ENCODE data around the gene NUDT22.
A peak's percentile ranks its signal among the peaks of the same experiment; 100 is the strongest.
"Not testable (repeated sequence)": the region's sequence is repeated elsewhere in the genome, so short reads cannot be mapped to it uniquely, and the experiment has no call there.

NUDT22 gene

GRCh38 chr11:64241491-64242374 lies 15.7 kb downstream of the NUDT22 start:
- peak in 1 of 2 donors; percentile 100 for DNase-seq (ENCODE audit: low read depth in 2 of 2, low spot score in 1 of 2)

- no peak for DNase-seq (ENCODE audit: low read depth in 2 of 2, low spot score in 1 of 2)
Observed at GRCh38 chr11:64243236-64243854, 17.3 kb downstream of the NUDT22 start.

GRCh38 chr11:64244107-64244506 lies 18.0 kb downstream of the NUDT22 start:
- no peak for DNase-seq (ENCODE audit: low read depth in 2 of 2, low spot score in 1 of 2)

- DNase-seq (ENCODE audit: low read depth in 2 of 2, low spot score in 1 of 2): no peak
Observed at GRCh38 chr11:64244966-64245365, 18.9 kb downstream of the NUDT22 start.

GRCh38 chr11:64245401-64245796 lies 19.3 kb downstream of the NUDT22 start:
- no peak for DNase-seq (ENCODE audit: low read depth in 2 of 2, low spot score in 1 of 2)

GRCh38 chr11:64245797-64246620 lies 19.9 kb downstream of the NUDT22 start:
- DNase-seq (ENCODE audit: low read depth in 2 of 2, low spot score in 1 of 2): peak in 1 of 2 donors; percentile 82

GRCh38 chr11:64246621-64246870 lies 20.5 kb downstream of the NUDT22 start:
- DNase-seq (ENCODE audit: low read depth in 2 of 2, low spot score in 1 of 2): not testable (repeated sequence)

- peak in 1 of 2 donors; percentile 71 for DNase-seq (ENCODE audit: low read depth in 2 of 2, low spot score in 1 of 2)
Observed at GRCh38 chr11:64246871-64247728, 21.0 kb downstream of the NUDT22 start, which contains the start of gene PPP1R14B. Gene PPP1R14B, minus strand, starts transcription at chr11:64246943. Its CDS starts 270 bp downstream, at chr11:64246673.

GRCh38 chr11:64247729-64248531 lies 21.9 kb downstream of the NUDT22 start:
- no peak for DNase-seq (ENCODE audit: low read depth in 2 of 2, low spot score in 1 of 2)

GRCh38 chr11:64248578-64248977 lies 22.5 kb downstream of the NUDT22 start:
- no peak for DNase-seq (ENCODE audit: low read depth in 2 of 2, low spot score in 1 of 2)

GRCh38 chr11:64249038-64249437 lies 23.0 kb downstream of the NUDT22 start:
- no peak for DNase-seq (ENCODE audit: low read depth in 2 of 2, low spot score in 1 of 2)

- no peak for DNase-seq (ENCODE audit: low read depth in 2 of 2, low spot score in 1 of 2)
Observed at GRCh38 chr11:64249563-64250414, 23.7 kb downstream of the NUDT22 start.

GRCh38 chr11:64250415-64251015 lies 24.4 kb downstream of the NUDT22 start:
- no peak for DNase-seq (ENCODE audit: low read depth in 2 of 2, low spot score in 1 of 2)

GRCh38 chr11:64251016-64251752 lies 25.1 kb downstream of the NUDT22 start, which contains the start of gene PLCB3:
Gene PLCB3, plus strand, starts transcription at chr11:64251530. Its CDS starts 120 bp downstream, at chr11:64251650.
- DNase-seq (ENCODE audit: low read depth in 2 of 2, low spot score in 1 of 2): no peak

GRCh38 chr11:64251753-64252002 lies 25.6 kb downstream of the NUDT22 start:
- DNase-seq (ENCODE audit: low read depth in 2 of 2, low spot score in 1 of 2): no peak

- no peak for DNase-seq (ENCODE audit: low read depth in 2 of 2, low spot score in 1 of 2)
Observed at GRCh38 chr11:64252003-64252872, 26.2 kb downstream of the NUDT22 start.

GRCh38 chr11:64253043-64253442 lies 27.0 kb downstream of the NUDT22 start:
- no peak for DNase-seq (ENCODE audit: low read depth in 2 of 2, low spot score in 1 of 2)
